Brain pericyte (primary cell): ENCODE results near the gene ERO1A.

ENCODE experiments used
- DNase-seq: peaks from one replicate; pipeline ENCODE4 v3.0.0-alpha.2; 2012; ENCODE audit warnings: low read depth, low spot score

The ERO1A gene

DNA sequence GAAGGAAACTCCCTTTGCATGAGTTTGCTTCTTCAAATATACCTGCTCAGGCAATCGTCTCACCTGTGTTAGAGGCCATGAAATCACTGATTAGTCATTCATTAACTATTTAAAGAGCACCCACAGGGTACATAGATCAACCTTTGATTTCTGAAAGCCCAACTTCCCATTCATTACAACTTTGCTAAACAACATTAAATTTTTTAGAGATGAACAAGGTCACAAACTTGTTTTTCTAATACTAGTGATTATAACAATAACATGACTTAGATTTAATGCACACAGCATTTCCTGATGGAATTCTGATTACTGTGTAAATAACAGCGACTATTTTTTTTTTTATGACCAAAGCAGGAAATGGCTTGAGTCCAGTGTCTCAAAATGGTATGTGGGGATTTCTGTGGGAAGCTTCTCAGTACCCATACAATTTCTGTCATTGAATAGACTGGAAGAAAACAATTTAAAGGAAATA is 5.4 kb upstream of the ERO1A start:
- no peak for DNase-seq

DNA sequence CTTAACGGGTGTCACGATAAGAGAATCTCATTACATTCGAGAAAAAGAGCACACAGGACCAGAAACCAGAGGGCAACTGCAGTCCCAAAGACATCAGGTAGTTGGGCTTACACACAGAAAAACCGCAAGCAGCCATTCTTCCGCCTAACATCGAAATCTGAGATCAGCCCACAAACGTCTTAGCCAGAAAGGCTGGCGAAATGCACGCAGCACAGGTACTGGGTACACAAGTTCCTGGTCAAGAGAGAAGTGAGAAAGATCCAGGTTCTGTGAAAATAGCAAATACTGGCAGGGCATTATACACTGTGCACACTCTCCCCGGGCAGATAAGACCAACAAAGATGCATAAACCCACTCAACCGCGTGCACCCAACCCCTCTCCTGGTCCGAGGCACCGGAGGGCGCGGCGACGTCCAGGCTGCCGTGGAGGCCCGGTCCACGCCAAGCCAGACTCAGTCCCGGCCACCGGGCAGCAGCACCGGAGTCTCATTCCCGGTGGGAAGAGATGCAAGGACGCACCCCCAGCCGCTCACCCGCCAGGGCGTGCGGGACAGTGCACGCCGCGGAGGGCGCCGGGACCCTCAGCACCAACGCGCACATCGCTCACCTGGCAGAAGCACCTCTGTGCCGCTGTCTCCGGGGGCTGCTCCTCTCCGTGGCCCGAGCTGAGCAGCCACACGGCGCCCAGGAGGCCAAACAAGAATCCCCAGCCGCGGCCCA is 437 bp downstream of the ERO1A start:
- no peak for DNase-seq

DNA sequence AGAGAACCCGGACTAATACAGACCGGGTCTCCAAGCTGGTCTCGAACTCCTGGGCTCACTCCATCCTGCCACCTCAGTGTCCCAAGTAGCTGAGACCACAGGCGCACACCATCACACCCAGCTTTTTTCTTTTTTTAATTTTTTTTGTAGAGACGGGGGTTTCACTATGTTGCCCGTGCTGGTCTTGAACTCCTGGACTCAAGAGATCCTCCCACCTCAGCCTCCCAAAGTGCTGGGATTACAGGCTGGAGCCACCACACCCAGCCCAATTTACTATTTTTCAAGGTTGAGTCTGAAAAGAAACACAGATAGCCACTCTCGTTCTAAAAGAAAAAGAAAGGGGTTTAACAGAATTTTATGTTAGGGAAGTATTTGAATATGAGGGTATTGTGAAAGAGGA is 1.8 kb downstream of the ERO1A start:
- no peak for DNase-seq

DNA sequence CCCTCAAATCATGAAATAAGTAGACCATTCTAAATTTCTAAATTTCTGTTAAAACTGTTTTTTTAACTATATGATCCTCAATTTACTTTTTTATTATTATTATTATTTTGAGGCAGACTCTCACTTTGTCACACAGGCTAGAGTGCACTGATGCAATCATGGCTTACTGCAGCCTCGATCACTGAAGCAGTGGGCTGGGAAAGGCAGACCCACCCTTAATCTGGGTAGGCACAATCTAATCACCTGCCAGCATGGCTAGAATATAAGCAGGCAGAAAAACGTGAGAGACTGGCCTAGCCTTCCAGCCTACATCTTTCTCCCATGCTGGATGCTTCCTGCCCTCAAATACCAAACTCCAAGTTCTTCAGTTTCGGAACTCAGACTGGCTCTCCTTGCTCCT is 2.3 kb downstream of the ERO1A start:
- no peak for DNase-seq

DNA sequence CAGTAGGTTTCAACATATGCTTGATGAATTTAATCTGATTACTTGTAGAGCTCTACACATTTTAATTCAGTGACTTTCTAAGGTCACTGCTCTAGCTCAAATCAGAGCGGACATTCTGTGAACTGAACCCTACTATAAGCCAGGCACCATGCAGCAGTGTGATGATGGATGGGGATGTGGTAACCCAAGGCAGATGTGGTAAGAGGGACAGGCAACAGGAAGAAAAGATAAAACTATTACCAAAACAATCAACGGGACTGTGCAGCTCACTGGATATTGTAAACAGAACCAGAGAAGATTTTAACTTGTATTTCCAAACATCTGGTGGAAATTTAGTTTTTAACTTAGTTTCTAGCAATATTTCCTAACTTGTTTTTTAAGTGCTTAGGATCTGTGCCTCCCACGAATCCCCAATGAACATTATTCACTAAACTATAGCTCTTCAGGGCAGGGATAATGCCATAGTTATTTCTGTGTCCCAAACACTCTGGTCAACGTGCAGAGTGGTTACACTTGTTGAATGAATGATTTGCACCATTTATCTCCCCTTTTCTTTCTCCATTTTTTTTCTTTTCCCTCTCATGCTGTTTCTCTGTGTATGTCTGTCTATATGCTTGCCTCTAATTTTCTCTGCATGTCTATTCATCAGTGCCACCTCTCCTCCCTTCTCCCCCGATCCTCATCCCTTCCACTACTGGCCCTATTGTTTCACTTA is 3.0 kb downstream of the ERO1A start:
- no peak for DNase-seq

DNA sequence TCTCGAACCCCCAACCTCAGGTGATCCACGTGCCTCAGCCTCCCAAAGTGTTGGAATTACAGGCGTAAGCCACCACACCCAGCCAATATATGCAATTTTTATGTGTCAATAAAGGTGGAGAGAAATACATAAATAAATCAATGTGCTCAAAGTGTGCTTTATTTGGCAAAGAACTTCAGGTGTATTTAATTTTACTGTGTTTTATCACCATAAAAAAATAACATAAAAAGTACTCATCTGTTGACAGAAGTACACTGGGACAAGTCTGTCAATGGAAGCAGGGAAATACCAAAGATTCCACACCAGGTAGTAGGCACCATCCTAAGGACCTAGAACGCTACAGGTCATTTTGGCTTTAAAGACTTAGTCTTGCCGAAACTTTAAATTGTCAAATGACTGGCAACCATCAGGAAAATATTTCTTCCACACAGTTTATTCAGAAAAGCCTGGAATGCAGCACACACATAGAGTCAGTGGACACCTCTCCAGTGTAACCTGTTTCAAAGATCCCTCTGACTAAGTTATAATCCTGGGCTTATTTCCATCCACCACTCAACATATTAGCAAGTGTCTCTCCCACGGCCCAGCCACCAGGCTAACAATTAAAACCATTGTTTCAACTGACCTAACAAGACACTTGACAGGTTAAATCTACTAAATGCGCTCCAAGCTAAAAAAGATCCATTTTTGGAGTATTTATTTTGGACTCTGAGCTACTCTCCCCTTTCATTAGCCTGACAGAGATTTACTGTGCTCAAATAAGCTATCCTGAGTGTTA is 4.2 kb downstream of the ERO1A start:
- no peak for DNase-seq

DNA sequence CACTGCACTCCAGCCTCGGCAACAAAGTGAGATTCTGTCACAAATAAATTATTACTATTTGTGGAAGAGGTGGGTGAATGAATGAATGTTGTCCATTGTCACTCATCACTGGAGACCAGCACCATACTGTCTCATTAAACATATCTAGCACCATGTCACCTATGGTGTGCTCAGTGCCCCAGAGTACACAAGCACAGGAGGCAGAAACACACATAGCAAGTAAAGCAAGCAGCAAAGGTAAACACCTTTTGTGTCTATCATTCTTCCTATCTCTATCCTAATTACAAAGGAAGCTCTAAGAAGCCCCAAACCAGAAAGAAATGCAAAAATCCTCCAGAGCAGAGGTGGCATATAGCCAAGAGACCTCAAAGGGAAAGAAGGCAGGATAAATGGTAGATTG is 9.2 kb downstream of the ERO1A start:
- DNase-seq = no peak

DNA sequence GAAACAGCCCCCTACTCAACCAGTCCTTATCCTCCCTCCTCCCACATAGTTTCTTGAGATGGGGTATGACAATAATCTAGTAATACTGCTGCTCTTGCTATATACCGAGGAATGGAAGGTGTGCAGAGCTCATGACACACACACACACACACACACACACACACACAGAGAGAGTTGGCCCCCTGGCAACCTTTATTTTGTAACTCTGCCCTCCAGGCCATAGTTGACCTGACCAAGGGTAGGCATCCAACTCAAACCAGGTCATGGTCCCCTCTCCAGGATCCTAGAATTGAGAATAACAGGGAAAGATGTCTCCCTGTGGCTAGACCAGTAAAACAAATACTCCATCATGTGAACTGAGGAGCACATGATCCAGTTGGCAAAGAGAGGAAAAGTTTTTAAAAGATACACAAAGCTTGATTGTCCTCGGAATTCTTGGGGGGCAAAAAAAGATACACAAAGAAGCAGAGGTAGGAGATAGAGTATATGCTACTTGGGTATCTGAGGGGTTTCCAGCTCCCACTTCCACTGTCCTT is 11.3 kb downstream of the ERO1A start:
- DNase-seq = no peak

DNA sequence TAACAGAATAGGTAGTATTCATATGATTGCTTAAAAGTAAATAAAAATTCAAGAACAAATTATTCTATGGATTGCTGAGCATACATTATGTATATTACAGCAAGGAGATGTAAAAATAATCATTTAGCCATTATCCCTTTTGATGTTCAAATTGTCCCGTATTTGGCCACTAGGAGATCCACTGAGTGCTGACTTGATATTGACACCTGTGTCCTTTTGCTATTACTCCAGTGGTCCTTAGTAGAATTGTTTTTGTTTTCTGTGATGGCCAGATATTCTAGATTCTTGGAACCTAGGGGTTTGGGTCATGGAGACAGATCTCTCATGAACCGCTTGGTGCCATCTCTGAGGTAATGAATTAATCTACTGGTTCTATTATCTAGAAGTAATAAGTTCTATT is 16.8 kb downstream of the ERO1A start:
- DNase-seq = no peak

DNA sequence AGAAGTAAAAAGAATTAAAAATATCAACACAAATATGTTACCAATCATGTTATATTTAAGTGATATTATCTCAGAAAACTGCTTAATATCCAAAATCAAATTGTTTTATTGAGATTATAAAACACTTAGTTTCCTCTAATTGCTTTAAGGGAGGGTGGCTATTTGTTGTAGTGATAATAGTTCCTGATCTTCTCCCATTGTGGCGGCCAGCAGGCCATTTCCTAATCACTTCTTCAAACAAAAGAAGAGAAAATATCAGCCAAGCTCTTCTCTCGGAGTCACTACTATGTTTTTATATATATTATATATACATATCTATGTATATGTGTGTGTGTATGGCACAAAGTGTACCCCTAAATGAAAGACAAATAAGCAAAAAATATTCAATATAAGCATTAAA is 31.5 kb downstream of the ERO1A start:
- no peak for DNase-seq

DNA sequence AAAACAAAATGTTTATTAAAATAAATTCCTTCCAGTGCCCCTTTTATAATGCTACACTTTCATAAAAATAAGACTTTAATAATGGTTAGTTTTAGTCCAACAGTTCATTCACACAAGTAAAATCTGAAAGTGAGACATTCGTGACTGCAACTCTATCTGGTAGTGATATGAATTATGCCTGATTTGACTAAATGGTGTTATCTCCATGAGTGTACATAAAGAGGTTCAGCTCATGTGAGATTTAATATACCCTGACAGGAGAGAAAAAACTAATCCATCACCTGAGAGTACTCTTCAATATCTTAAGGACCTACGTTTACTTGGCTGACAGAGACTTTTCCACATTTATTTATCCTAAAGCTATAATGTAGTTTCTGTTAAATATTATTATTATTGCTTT is 34.0 kb downstream of the ERO1A start:
- DNase-seq = no peak

DNA sequence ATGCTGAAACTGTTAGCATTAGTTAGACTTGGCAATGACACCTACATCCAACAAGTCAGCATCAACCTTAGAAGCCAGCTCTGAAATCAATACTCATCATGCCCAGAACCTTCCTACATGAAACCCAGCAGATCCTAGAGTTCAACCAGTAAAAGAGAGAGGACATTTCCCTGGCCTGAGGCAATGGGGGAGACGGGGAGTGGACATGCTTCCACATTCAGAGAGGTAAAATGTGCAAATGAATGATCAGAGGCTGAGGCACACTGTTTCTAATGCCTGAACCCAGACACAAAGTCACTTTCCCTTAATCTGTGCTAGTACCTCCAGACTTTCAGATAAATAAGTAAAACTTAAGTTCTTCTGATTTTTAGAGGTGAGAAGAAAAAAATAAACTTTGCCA is 34.5 kb downstream of the ERO1A start:
- no peak for DNase-seq

DNA sequence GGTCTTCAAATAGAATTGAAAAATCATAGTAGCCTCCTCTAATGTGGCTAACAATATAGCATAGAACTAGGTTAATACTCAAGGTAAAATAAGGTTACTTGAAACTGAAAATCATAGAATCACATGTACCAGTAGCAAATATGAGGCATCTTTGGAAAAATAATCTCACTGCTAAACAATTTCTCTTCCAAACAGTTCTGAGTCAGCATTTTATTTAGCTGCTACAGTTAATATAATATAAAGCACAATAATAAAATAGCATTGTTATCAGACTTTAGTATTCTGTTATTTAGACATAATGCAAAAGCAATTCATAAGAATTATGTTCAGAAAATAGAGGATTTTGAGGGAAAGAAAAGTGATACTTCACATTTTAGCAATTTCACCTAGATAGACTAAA is 35.0 kb downstream of the ERO1A start:
- no peak for DNase-seq

DNA sequence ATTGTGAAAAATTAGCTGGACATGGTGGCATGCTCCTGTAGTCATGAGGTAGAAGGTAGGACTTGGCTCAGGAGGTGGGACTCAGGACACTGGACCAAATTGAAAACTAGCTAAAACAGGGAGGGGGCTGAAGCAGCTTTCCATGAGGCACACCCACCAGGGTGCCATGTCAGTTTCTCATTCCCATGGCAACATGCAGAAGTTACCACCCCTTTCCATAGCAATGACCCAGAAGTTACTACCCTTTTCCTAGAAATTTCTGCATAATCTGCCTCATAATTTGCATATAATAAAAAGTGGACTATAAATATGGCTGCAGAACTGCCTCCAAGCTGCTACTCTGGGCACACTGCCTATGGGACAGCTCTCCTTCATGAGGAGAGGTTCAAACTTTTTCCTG is 38.5 kb downstream of the ERO1A start:
- no peak for DNase-seq

DNA sequence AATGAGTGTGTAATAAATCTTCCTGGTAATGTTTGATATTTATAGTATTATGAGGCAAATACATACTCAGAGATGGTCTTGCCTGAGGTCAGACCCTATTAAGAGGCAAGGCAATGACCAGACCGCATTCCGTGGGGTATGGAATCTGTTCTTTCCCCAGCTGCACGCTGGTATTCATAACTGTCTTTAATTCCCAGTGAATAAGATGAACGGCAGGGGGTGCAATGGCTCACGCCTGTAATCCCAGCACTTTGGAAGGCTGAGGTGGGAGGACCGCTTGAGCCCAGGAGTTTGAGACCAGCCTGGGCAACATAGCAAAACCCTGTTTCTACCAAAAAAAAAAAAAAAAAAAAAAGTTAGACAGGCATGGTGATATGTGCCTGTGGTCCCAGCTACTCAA is 44.6 kb downstream of the ERO1A start:
- DNase-seq = no peak

DNA sequence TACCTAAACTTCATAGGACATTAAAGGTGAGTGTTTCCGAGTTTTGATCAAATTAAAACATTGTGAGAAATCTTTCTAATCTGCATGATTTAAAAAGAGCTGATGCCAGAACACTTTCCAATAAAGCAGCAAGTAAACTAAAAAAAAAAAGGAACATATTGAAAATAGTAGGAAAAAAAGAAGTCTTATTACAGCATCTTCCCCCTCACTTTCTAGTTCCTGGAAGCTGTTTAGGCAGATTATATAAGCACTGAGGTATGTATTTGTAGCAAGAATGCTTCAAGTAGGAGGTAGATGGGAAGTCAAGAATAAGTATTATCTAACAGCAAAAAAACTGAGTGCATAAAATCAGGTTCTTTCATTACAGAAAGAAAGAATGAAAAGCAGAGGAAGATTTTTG is 45.8 kb downstream of the ERO1A start:
- DNase-seq = no peak

DNA sequence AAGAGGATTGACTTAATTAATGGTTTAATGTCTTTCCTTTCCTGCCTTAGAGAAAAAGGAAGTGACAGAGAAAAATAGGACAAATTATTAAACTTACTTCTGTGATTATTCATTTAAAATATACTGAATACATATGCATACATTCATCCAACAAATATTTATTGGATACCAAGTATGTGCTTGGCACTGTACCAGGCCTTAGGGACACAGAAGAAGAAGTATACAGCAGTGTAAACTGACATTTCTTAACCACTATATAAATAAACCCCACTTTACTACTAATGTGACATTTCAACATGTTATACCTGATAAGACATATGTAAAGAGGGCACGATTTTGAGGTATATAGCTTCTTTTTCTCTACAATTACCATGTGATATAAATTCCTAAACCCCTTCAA is 53.6 kb downstream of the ERO1A start:
- no peak for DNase-seq

DNA sequence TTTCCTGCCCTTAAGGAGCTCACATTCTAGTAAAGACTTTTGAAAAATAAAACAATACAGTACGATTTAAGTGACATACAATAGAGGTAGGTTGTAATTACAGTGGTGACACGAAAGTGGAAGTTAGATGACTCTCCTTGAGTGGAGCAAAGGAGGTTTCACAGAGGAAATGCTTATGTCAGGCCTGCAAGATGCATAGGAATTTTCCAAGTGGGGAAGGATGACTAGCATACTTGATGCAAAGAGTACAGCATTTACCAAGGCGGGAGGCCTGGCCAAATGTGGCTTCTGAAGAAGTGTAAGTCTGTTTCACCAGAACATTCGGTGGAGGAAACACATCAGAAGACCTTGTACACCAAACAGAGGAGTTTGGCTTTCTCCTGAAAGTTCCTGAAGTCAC is 55.2 kb downstream of the ERO1A start:
- no peak for DNase-seq

DNA sequence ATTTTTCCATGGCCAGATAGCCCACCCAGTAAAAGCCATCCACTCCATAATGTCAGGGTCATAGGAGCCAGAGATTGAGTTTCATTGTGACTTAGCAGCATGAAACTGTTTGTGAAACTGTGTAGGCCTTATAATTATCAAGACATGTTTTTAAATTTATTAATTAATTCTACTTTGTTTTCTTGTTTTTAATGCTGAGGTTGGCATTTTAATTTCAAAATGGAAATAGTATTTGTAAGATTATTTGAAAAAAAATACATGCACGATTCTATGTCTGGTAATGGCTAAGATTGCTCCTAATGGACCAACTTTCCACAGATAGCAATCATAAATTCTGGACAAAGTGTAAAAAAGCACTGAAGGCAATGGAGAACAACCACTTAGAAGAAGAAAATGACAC is 75.7 kb downstream of the ERO1A start:
- no peak for DNase-seq

DNA sequence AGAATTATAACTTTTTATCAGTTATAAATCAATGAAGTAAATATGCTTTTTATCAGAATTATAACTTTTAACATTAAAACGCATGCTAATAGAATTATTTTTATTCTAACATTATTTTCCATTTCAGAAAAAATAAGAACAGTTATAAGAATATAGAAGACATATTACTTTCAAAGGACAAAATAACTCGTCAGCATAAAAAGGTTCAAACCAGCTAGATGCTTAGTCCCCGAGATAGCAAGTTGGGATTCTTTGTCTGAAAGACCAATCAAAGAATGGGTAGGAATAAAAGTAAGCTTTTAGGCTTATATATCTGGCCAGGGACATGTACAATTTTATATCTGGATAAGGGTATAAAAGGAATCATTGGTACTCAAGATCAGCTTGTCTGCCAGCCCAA is 76.8 kb downstream of the ERO1A start:
- no peak for DNase-seq

DNA sequence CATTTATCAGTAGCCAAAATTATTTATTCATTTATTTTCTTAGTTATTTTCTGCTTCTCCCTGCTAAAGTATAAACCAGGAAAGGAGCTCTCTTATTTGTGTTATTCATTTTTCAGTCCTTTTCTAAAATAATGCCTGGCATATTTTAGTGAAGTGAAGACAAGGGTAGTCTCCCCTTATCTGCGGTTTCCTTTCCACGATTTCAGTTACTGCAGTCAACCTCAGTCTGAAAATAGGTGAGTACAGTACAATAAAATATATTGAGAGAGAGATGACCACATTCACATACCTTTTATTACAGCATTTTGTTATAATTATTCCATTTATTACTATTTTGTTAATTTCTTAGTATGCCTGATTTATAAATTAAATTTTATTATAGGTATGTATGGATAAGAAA is 85.2 kb downstream of the ERO1A start:
- DNase-seq = no peak

DNA sequence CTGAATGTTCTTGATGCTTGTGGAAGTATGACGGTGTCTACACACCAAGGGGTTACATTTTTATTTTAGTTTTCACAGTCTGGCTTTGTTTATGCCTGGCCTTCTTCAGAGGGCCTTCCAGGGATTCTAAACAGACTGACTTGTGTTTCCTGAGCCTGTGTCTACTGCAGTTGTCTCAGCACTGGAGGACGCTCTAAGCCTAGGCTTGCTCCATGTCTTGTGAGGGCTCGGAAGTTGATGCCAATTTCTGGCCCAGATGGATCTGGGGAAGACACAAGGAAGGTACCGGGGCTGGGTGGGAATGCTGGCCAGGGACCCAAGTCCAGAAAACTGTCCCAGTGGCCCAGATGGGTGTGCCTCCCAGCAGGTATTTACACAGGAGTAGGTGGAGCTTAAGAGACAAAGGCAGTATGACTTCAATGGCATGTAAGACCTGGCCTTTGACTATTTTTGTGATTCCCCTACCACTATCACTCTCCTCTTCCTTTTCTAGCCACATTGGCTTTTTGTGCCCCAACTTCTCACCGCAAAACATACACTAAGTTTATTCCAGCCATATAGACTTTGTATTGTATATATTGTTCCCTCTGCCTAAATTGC is 85.8 kb downstream of the ERO1A start:
- no peak for DNase-seq
